Mesendoderm (in vitro differentiated cells): ENCODE results near the gene HELZ2.

Experiments
- DNase-seq: peaks from one replicate; pipeline ENCODE4 v3.0.0; 2013
- H2AK5ac ChIP-seq: 2 replicates; pipeline ENCODE4 v1.6.1; 2013; ENCODE audit warnings: low read length, inconsistent platforms
- H2BK120ac ChIP-seq: 2 replicates; pipeline ENCODE4 v1.6.1; 2013; ENCODE audit warnings: low read depth, mild to moderate bottlenecking, low read length, moderate library complexity, mixed read lengths
- H2BK15ac ChIP-seq: replicated peaks from 2 replicates; pipeline ENCODE4 v1.6.1; 2013; ENCODE audit warnings: low read depth, mild to moderate bottlenecking, moderate library complexity
- H2BK5ac ChIP-seq: 2 replicates; pipeline ENCODE4 v1.6.1; 2013; ENCODE audit warnings: low read length, inconsistent platforms
- H3K18ac ChIP-seq: 2 replicates; pipeline ENCODE4 v1.6.1; 2013; ENCODE audit warnings: mild to moderate bottlenecking, low read length, mixed read lengths
- H3K23ac ChIP-seq: one replicate; pipeline ENCODE4 v1.6.1; 2013; ENCODE audit warnings: low read length
- H3K27ac ChIP-seq: 2 replicates; pipeline ENCODE4 v1.5.1; 2013; ENCODE audit warnings: low read depth, mild to moderate bottlenecking, inconsistent platforms, low read length, moderate library complexity
- H3K27me3 ChIP-seq: 2 replicates; pipeline ENCODE4 v1.6.1; 2013; ENCODE audit warnings: low read length, control low read depth, mild to moderate bottlenecking, inconsistent platforms; ENCODE audit not compliant: insufficient read depth, poor library complexity
- H3K36me3 ChIP-seq: 2 replicates; pipeline ENCODE4 v1.6.1; 2013; ENCODE audit warnings: low read length, inconsistent platforms; ENCODE audit not compliant: control insufficient read depth, insufficient read depth
- H3K4ac ChIP-seq: one replicate; pipeline ENCODE4 v1.6.1; 2013; ENCODE audit warnings: low read depth, mild to moderate bottlenecking, low read length, moderate library complexity
- H3K4me1 ChIP-seq: 2 replicates; pipeline ENCODE4 v1.6.1; 2013; ENCODE audit warnings: low read depth, low read length, inconsistent platforms; ENCODE audit not compliant: control insufficient read depth
- H3K4me2 ChIP-seq: 2 replicates; pipeline ENCODE4 v1.6.1; 2013; ENCODE audit warnings: low read length
- H3K4me3 ChIP-seq: 2 replicates; pipeline ENCODE4 v1.5.1; 2013; ENCODE audit warnings: mild to moderate bottlenecking, low read length
- H3K56ac ChIP-seq: one replicate; pipeline ENCODE4 v1.6.1; 2013; ENCODE audit warnings: low read length
- H3K79me1 ChIP-seq: 2 replicates; pipeline ENCODE4 v1.6.1; 2013; ENCODE audit warnings: low read length, inconsistent platforms
- H3K79me2 ChIP-seq: 2 replicates; pipeline ENCODE4 v1.6.1; 2013; ENCODE audit warnings: mild to moderate bottlenecking, low read length; ENCODE audit not compliant: control insufficient read depth, insufficient read depth
- H3K9ac ChIP-seq: 2 replicates; pipeline ENCODE4 v1.6.1; 2013; ENCODE audit warnings: low read length, inconsistent platforms
- H4K5ac ChIP-seq: one replicate; pipeline ENCODE4 v1.6.1; 2013; ENCODE audit warnings: low read length
- H4K8ac ChIP-seq: one replicate; pipeline ENCODE4 v1.6.1; 2013; ENCODE audit warnings: low read depth, mild to moderate bottlenecking, control low read depth, low read length, moderate library complexity
- WGBS: extraction: QIAGEN DNeasy Blood & Tissue Kit; methylation state at CpG from one replicate; pipeline ENCODE4 v1.1.7; 2013; ENCODE audit warnings: low lambda C conversion rate, missing lambda C conversion rate; ENCODE audit not compliant: insufficient coverage; ENCODE audit errors: extremely low coverage; 5-methylcytosine and 5-hydroxymethylcytosine counted together

Gene HELZ2

DNA sequence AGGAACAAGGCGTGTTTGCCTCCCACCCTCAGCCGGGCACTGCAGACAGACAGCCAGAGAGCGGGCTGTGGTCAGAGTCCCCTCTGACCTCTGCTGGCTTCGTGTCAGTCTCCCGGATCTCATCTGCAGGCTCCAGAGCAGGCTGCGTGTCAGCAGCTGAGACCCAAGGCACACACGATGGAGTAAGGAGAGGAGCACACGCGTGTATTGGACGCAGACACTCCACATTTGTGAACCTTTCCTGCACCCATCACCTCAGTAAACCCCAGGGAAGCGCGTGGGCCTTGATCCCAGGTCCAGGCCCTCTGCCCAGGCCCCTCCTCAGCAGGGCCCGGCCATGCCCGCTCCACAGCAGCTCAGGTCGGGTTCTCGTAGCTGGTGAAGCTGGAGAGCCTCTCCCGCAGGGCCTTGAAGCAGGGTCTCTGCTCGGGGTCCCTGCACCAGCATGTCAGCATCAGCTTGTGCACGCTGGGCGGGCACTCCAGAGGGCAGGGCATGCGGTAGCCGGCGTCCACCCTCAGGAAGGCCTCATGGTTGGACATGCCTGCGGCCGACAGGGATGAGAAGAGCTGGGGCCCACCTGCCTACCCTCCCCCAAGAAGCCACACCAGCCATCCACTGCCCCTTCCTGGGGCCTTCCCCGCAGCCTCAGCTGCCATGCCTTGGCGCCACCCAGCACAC lies 44.7 kb downstream of the HELZ2 start:
- H3K79me1 ChIP-seq: no peaks in the 10 kb centered on the region
- DNase-seq: no peak
- no peak overlapping the region for H4K8ac ChIP-seq
- H3K36me3 ChIP-seq: no peaks in the 10 kb centered on the region
- no peak overlapping the region for H3K56ac ChIP-seq
- no peak overlapping the region for H2BK5ac ChIP-seq
- H3K4me1 ChIP-seq: no peaks in the 10 kb centered on the region
- no peaks in the 10 kb centered on the region for H3K79me2 ChIP-seq
- H3K23ac ChIP-seq: no peak overlapping the region
- H4K5ac ChIP-seq: no peak overlapping the region
- H3K9ac ChIP-seq: no peak overlapping the region
- no peaks in the 10 kb centered on the region for H3K27me3 ChIP-seq
- H2BK15ac ChIP-seq: no peak overlapping the region
- H2BK120ac ChIP-seq: no peak overlapping the region
- no peak overlapping the region for H3K4me3 ChIP-seq
- no peak overlapping the region for H2AK5ac ChIP-seq
- H3K4me2 ChIP-seq: no peak overlapping the region
- no peak overlapping the region for H3K27ac ChIP-seq
- no peak overlapping the region for H3K4ac ChIP-seq
- H3K18ac ChIP-seq: no peak overlapping the region
- no CpG with 5 or more reads among the region's 27 CpGs for WGBS

DNA sequence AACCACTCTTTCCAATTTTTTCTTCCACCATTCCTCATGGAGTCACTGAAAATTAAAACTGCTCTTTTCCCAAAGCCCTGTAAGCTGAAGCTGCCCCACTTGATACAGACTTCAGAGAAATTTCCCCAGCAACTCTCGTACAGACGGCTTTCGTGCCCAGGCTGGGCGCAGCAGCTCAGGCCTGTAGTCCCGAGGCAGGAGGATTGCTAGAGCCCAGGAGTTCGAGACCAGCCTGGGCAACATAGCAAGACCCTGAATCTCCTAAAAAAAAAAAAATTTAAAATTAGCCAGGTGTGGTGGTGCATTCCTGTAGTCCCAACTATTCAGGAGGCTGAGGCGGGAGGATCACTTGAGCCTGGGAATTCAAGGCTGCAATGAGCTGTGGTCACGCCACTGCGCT lies 46.9 kb downstream of the HELZ2 start:
- peaks cover 5% of the 10 kb centered on the region for H3K79me1 ChIP-seq
- no peak overlapping the region for H2BK120ac ChIP-seq
- H3K36me3 ChIP-seq: no peaks in the 10 kb centered on the region
- H3K79me2 ChIP-seq: no peaks in the 10 kb centered on the region
- H4K5ac ChIP-seq: no peak overlapping the region
- DNase-seq: no peak
- H3K4me2 ChIP-seq: no peak overlapping the region
- H3K18ac ChIP-seq: no peak overlapping the region
- no peaks in the 10 kb centered on the region for H3K27me3 ChIP-seq
- H3K9ac ChIP-seq: no peak overlapping the region
- H2AK5ac ChIP-seq: no peak overlapping the region
- no peaks in the 10 kb centered on the region for H3K4me1 ChIP-seq
- no peak overlapping the region for H3K27ac ChIP-seq
- H3K23ac ChIP-seq: no peak overlapping the region
- no peak overlapping the region for H3K4me3 ChIP-seq
- no peak overlapping the region for H2BK5ac ChIP-seq
- H3K56ac ChIP-seq: no peak overlapping the region
- H3K4ac ChIP-seq: no peak overlapping the region
- H4K8ac ChIP-seq: no peak overlapping the region
- no peak overlapping the region for H2BK15ac ChIP-seq
- WGBS: no CpG with 5 or more reads among the region's 9 CpGs

DNA sequence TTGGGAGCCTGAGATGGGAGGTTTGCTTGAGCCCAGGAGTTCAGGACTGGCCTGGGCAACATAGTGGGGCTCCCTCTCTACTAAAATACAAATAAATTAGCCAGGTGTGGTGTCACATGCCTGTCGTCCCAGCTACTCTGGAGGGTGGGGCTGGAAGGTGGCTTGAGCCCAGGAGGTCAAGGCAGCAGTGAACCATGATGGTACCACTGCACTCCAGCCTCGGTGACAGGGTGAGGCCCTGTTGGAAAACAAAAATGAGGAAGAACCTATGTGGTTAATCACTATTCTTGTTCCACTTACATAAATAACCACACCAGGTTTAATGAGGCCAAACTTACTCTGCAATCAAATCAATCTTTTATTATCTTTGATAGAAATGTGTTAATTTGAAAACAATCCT lies 48.1 kb downstream of the HELZ2 start:
- no CpG with 5 or more reads among the region's 2 CpGs for WGBS
- H3K18ac ChIP-seq: no peak overlapping the region
- H3K27ac ChIP-seq: no peak overlapping the region
- H3K4me1 ChIP-seq: no peaks in the 10 kb centered on the region
- peaks cover 4% of the 10 kb centered on the region for H3K79me2 ChIP-seq
- no peak overlapping the region for H3K9ac ChIP-seq
- H3K36me3 ChIP-seq: no peaks in the 10 kb centered on the region
- H2BK15ac ChIP-seq: no peak overlapping the region
- H3K4me3 ChIP-seq: no peak overlapping the region
- no peak overlapping the region for H2BK5ac ChIP-seq
- no peak overlapping the region for H2BK120ac ChIP-seq
- peaks cover 12% of the 10 kb centered on the region for H3K79me1 ChIP-seq
- no peak overlapping the region for H4K5ac ChIP-seq
- no peak overlapping the region for H2AK5ac ChIP-seq
- H3K4me2 ChIP-seq: no peak overlapping the region
- no peaks in the 10 kb centered on the region for H3K27me3 ChIP-seq
- H3K23ac ChIP-seq: no peak overlapping the region
- no peak for DNase-seq
- no peak overlapping the region for H3K56ac ChIP-seq
- H3K4ac ChIP-seq: no peak overlapping the region
- H4K8ac ChIP-seq: no peak overlapping the region

DNA sequence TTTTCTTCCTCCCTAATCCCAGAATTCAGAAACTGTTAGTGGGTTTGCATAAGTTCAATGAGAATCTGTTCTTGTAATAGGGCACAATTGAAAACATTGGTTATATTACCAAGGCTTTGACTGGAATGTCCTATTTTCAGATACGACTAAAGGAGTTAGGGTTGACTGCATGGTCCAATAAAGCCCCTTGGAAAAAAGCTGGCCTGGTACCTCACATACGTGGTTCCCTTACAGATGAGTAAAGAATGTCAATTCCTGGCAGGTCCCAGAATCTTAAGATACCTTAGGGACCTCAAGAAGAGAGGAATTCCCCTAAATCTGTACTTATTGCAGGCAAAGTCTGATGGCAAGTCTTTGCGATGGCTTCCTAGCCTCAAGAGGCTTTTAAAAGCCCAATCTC lies 48.9 kb downstream of the HELZ2 start:
- peaks cover 12% of the 10 kb centered on the region for H3K79me1 ChIP-seq
- H3K79me2 ChIP-seq: peaks cover 4% of the 10 kb centered on the region
- H3K18ac ChIP-seq: no peak overlapping the region
- H4K8ac ChIP-seq: no peak overlapping the region
- no peak overlapping the region for H3K4me3 ChIP-seq
- no peaks in the 10 kb centered on the region for H3K27me3 ChIP-seq
- H3K27ac ChIP-seq: no peak overlapping the region
- no peak overlapping the region for H2AK5ac ChIP-seq
- H4K5ac ChIP-seq: no peak overlapping the region
- no peak overlapping the region for H3K4ac ChIP-seq
- H3K36me3 ChIP-seq: no peaks in the 10 kb centered on the region
- H2BK120ac ChIP-seq: no peak overlapping the region
- H3K23ac ChIP-seq: no peak overlapping the region
- H3K9ac ChIP-seq: no peak overlapping the region
- no peak overlapping the region for H2BK5ac ChIP-seq
- no peak for DNase-seq
- H3K4me1 ChIP-seq: no peaks in the 10 kb centered on the region
- no CpG with 5 or more reads among the region's 3 CpGs for WGBS
- H3K56ac ChIP-seq: no peak overlapping the region
- H2BK15ac ChIP-seq: no peak overlapping the region
- H3K4me2 ChIP-seq: no peak overlapping the region
